HepG2 (cell line): ENCODE data around the gene SLAIN2. TPM values are rescaled to one million over a fixed set of nuclear protein-coding genes. Genes with fewer than 3 reads are reported as not detected.

Source experiments
- ATAC-seq: fragments of 200-7000 bp; cut with Tn5 transposase; 3 replicates; pipeline ENCODE4 v1.9.1; 2020; ENCODE audit warnings: mild to moderate bottlenecking, moderate library complexity
- BruUV-seq: library from RNA; stranded (reverse); fragments of 400-500 nt; replicated peaks from 2 replicates; lab custom pipeline; 2021; lab: Mats Ljungman, UMichigan
- CTCF ChIA-PET: fragments of 300-600 bp; formaldehyde crosslinking; extraction: SDS; loops from one replicate; lab custom pipeline; 2021; ENCODE audit warnings: low total read pairs, inconsistent platforms, low intra/inter-chr PET ratio; lab: Yijun Ruan, JAX
- POLR2A ChIA-PET: fragments of 350-600 bp; sonication (Branson Sonifier 250); formaldehyde crosslinking; loops from one replicate; lab custom pipeline; 2020; ENCODE audit warnings: antibody characterized with exemption, inconsistent platforms; lab: Yijun Ruan, JAX
- DNase-seq: peaks from one replicate; pipeline ENCODE4 v3.0.0-alpha.2; 2015; ENCODE audit warnings: low spot score
- FAIRE-seq: peaks from 3 replicates; lab custom pipeline; 2011; peaks lifted over from hg19 to GRCh38; lab: Jason Lieb, UNC
- H2AFZ ChIP-seq: one replicate; pipeline ENCODE4 v1.6.1; 2011; ENCODE audit warnings: low read length, inconsistent platforms
- H3K27ac ChIP-seq: fragments of 300-600 bp; 3 replicates; pipeline ENCODE4 v1.8.0; 2011; ENCODE audit warnings: mixed run types, mild to moderate bottlenecking, mixed read lengths, low read length, inconsistent platforms; ENCODE audit not compliant: insufficient read depth; ENCODE audit errors: extremely low read length
- H3K27me3 ChIP-seq, 2 experiments: fragments of 200-600 bp in 1 of 2; 2 replicates in 1 of 2; 3 replicates in 1 of 2; pipeline versions ENCODE4 v1.6.0 to v1.8.0; 2011; ENCODE audit warnings: low read length in 2 of 2, mild to moderate bottlenecking in 2 of 2, moderate library complexity in 2 of 2, inconsistent platforms in 1 of 2; ENCODE audit not compliant: insufficient read depth in 2 of 2, control insufficient read depth in 1 of 2
- H3K36me3 ChIP-seq, 2 experiments: fragments of 200-600 bp in 1 of 2; replicated peaks in 1 of 2; 2 replicates in 1 of 2; 3 replicates in 1 of 2; pipeline versions ENCODE4 v1.5.1 to v1.8.0; 2011; ENCODE audit warnings: low read length in 2 of 2, inconsistent platforms in 1 of 2; ENCODE audit not compliant: insufficient read depth in 2 of 2, control insufficient read depth in 1 of 2
- H3K4me1 ChIP-seq: 2 replicates; pipeline ENCODE4 v1.5.1; 2012; ENCODE audit warnings: low read length, inconsistent platforms; ENCODE audit not compliant: insufficient read depth
- H3K4me2 ChIP-seq: 2 replicates; pipeline ENCODE4 v1.6.0; 2011; ENCODE audit warnings: low read depth, low read length, inconsistent platforms
- H3K4me3 ChIP-seq, 3 experiments: fragments of 200-600 bp in 1 of 3; sonication (generic), shearing (Covaris generic) in 1 of 3; replicated peaks in 1 of 3; 2 replicates each; pipeline ENCODE4 v1.5.1; 2011 to 2016; ENCODE audit warnings: low read length in 3 of 3, inconsistent platforms in 2 of 3, low read depth in 2 of 3, mild to moderate bottlenecking in 2 of 3, control low read depth in 1 of 3, mixed read lengths in 1 of 3; ENCODE audit not compliant: insufficient read depth in 1 of 3
- H3K79me2 ChIP-seq: one replicate; pipeline ENCODE4 v1.6.1; 2011; ENCODE audit warnings: low read length, inconsistent platforms; ENCODE audit not compliant: insufficient read depth
- H3K9ac ChIP-seq: 2 replicates; pipeline ENCODE4 v1.6.0; 2011; ENCODE audit warnings: mild to moderate bottlenecking, low read depth, low read length, inconsistent platforms; ENCODE audit not compliant: insufficient read depth
- H3K9me3 ChIP-seq: 2 replicates; pipeline ENCODE4 v1.5.1; 2012; ENCODE audit warnings: mild to moderate bottlenecking, low read length
- H4K20me1 ChIP-seq: 2 replicates; pipeline ENCODE4 v1.6.0; 2011; ENCODE audit warnings: inconsistent platforms, mild to moderate bottlenecking, low read length, moderate library complexity; ENCODE audit not compliant: insufficient read depth
- CREBL2 ChIP-seq: sonication (generic); formaldehyde crosslinking; IDR thresholded peaks from 2 replicates; pipeline ENCODE4 v1.8.1; 2023; ENCODE audit warnings: missing genetic modification reagents, mild to moderate bottlenecking, borderline replicate concordance
- EED ChIP-seq: sonication (generic); formaldehyde crosslinking; IDR thresholded peaks from 2 replicates; pipeline ENCODE4 v1.5.0; 2020; ENCODE audit warnings: mild to moderate bottlenecking, missing genetic modification reagents
- EZH2 ChIP-seq: conservative IDR thresholded peaks from 2 replicates; pipeline ENCODE4 v1.6.1; 2012; ENCODE audit warnings: mild to moderate bottlenecking, low read depth, low read length, moderate library complexity
- HDAC6 ChIP-seq: fragments of 200-600 bp; sonication (generic); IDR thresholded peaks from 2 replicates; pipeline ENCODE4 v1.7.0; 2017; ENCODE audit warnings: mild to moderate bottlenecking, antibody characterized with exemption, low read length, low read depth
- MEF2D ChIP-seq: sonication (generic); formaldehyde crosslinking; IDR thresholded peaks from 2 replicates; pipeline ENCODE4 v1.5.1; 2020; ENCODE audit warnings: mild to moderate bottlenecking, missing genetic modification reagents
- MEIS2 ChIP-seq: sonication (generic); formaldehyde crosslinking; IDR thresholded peaks from 2 replicates; pipeline ENCODE4 v1.9.0; 2021; ENCODE audit warnings: mild to moderate bottlenecking, missing genetic modification reagents
- MXI1 ChIP-seq: IDR thresholded peaks from 3 replicates; pipeline ENCODE4 v1.6.1; 2012; ENCODE audit warnings: low read depth, low read length, inconsistent platforms, borderline replicate concordance
- POLR2G ChIP-seq: fragments of 200-400 bp; formaldehyde crosslinking; IDR thresholded peaks from 2 replicates; pipeline ENCODE4 v1.6.1; 2018; ENCODE audit warnings: mild to moderate bottlenecking, low read depth, low read length, moderate library complexity
- SP4 ChIP-seq: sonication (generic); formaldehyde crosslinking; IDR thresholded peaks from 2 replicates; pipeline ENCODE4 v1.8.1; 2023; ENCODE audit warnings: mild to moderate bottlenecking, missing genetic modification reagents
- SRSF1 ChIP-seq: fragments of 200-400 bp; formaldehyde crosslinking; optimal IDR thresholded peaks from 2 replicates; pipeline ENCODE3; 2017; ENCODE audit warnings: mild to moderate bottlenecking, low read depth, low read length, moderate library complexity
- TRIM22 ChIP-seq: fragments of 450-650 bp; IDR thresholded peaks from 2 replicates; pipeline ENCODE4 v1.6.1; 2017
- ZKSCAN8 ChIP-seq: IDR thresholded peaks from 2 replicates; pipeline ENCODE4 v1.6.1; 2016; ENCODE audit warnings: borderline replicate concordance, missing genetic modification reagents, missing compliant biosample characterization
- ZNF343 ChIP-seq: sonication (generic); formaldehyde crosslinking; IDR thresholded peaks from 2 replicates; pipeline ENCODE4 v1.4.0; 2020; ENCODE audit warnings: mild to moderate bottlenecking, missing genetic modification reagents
- ZNF530 ChIP-seq: sonication (generic); formaldehyde crosslinking; IDR thresholded peaks from 2 replicates; pipeline ENCODE4 v1.5.0; 2020; ENCODE audit warnings: low read depth, mild to moderate bottlenecking, missing genetic modification reagents
- ZNF569 ChIP-seq: sonication (generic); formaldehyde crosslinking; IDR thresholded peaks from 2 replicates; pipeline ENCODE4 v1.5.0; 2020; ENCODE audit warnings: mild to moderate bottlenecking, missing genetic modification reagents, moderate library complexity, borderline replicate concordance
- WGBS: methylation state at CpG from one replicate; pipeline ENCODE4 v1.1.6; 2017; ENCODE audit warnings: low lambda C conversion rate; 5-methylcytosine and 5-hydroxymethylcytosine counted together
- in situ Hi-C: cut with HindIII; loops from 2 replicates; pipeline ENCODE4 v1.10.0; 2017; ENCODE audit warnings: low pct_unique_long_range_greater_than_20kb; ENCODE audit not compliant: extremely low pct_ligation_motif_present
- intact Hi-C: fragments of 100-400 bp; cut with micrococcal nuclease; formaldehyde crosslinking; loops from one replicate; pipeline ENCODE4 v1.10.0; 2022; ENCODE audit not compliant: unreplicated experiment
- polyA plus RNA-seq, 8 experiments: library from polyadenylated mRNA; depleted of rRNA in 3 of 8; stranded (reverse) in 7 of 8; unstranded in 1 of 8; fragments of >200 nt; fragmentation: Illumina TruSeq in 4 of 8; extraction: Trizol in 4 of 8; gene quantifications; 2 replicates each; pipeline versions ENCODE4 v1.2.1 to v1.2.3, GENCODE V29; 2011 to 2016; ENCODE audit warnings: low read depth in 4 of 8, missing spikeins in 1 of 8, mixed read lengths in 1 of 8; ENCODE audit not compliant: insufficient read depth in 1 of 8
- total RNA-seq, 5 experiments: library from RNA; depleted of rRNA; stranded (reverse); fragments of >200 nt; fragmentation: Illumina TruSeq; extraction: Trizol; gene quantifications; 2 replicates each; pipeline ENCODE4 v1.2.3, GENCODE V29; 2016; ENCODE audit warnings: low read depth in 1 of 5
- TF ChIP-seq, protein P1 (sequence below): IDR thresholded peaks from 2 replicates; pipeline ENCODE4 v1.6.1; 2016
- TF ChIP-seq, protein P2 (sequence below): sonication (generic); formaldehyde crosslinking; IDR thresholded peaks from 2 replicates; pipeline ENCODE4 v1.4.0; 2020; ENCODE audit warnings: mild to moderate bottlenecking, missing genetic modification reagents
- TF ChIP-seq, protein P3 (sequence below): sonication (generic); formaldehyde crosslinking; IDR thresholded peaks from 2 replicates; pipeline ENCODE4 v1.4.0; 2020; ENCODE audit warnings: mild to moderate bottlenecking, missing genetic modification reagents

Gene SLAIN2
- total and polyA plus RNA-seq, 2 of the 13 experiments (the other 11 are each of a cell fraction or from before 2014, with no cell fraction given): 20.7 to 22.5 TPM

DNA sequence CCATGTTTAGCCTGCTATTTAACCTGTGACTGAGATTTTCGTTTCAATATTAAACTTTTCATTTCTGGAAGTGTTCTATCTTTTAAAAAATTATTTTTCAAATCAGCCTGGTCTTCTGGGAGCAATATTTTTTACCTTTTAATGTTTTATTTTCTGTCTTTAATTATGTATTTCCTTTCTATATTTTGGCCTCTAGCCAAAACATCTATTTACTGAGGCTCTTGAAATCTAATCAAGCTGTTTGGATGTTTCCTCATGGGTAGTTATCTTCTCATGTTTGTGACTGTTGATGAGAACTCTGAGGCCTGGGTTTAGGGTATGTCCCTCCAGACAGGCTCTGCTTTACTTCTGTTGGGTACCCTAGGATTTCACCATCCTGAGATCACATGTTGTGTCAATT lies 131.5 kb downstream of the SLAIN2 start (continued):
- TF ChIP-seq, protein P1, sequence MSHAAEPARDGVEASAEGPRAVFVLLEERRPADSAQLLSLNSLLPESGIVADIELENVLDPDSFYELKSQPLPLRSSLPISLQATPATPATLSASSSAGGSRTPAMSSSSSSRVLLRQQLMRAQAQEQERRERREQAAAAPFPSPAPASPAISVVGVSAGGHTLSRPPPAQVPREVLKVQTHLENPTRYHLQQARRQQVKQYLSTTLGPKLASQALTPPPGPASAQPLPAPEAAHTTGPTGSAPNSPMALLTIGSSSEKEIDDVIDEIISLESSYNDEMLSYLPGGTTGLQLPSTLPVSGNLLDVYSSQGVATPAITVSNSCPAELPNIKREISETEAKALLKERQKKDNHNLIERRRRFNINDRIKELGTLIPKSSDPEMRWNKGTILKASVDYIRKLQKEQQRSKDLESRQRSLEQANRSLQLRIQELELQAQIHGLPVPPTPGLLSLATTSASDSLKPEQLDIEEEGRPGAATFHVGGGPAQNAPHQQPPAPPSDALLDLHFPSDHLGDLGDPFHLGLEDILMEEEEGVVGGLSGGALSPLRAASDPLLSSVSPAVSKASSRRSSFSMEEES: no peak
- no peak for TF ChIP-seq ZNF569
- TF ChIP-seq EZH2: no peak
- TF ChIP-seq SP4 (CRISPR knock-in tag): no peak
- TF ChIP-seq ZKSCAN8 (CRISPR knock-in tag): no peak
- no peak for TF ChIP-seq EED (CRISPR knock-in tag)

DNA sequence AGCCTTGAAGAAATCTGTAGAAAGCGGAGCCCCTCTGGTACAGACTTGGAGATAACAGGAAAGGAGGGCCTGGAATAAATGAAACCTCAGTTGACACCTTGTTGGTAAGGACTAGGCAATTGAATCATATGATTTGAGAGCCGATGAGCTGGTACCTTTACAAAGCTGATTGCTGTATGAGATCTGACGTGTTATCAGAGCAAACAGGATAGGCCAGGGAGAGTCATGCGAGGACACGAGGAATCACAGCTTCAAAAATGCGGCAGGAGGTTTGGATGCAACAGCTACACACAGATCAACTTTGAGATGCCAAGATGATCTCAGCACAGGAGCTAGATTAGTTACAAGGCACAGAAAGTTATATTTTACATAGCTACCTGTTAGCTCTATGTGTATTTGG lies 134.4 kb downstream of the SLAIN2 start:
- Histone ChIP-seq H3K4me2 (no peak overlapping the region), H2AFZ (no peak overlapping the region), H3K36me3 (no peaks in the 10 kb centered on the region), H3K9me3 (no peaks in the 10 kb centered on the region), H3K4me1 (no peaks in the 10 kb centered on the region), H3K79me2 (no peaks in the 10 kb centered on the region), H3K27ac (no peak overlapping the region), H4K20me1 (no peaks in the 10 kb centered on the region), H3K4me3 (no peak overlapping the region), H3K27me3 (no peaks in the 10 kb centered on the region), H3K9ac (no peak overlapping the region)
- ChIA-PET POLR2A (no interaction called here), CTCF (no interaction called here)
- no peak for DNase-seq
- intact Hi-C loops (no loop called here), in situ Hi-C loops (no loop called here)
- ATAC-seq: no peak
- FAIRE-seq: no peak
- 28% methylated on average over 6 of the region's 6 CpGs for WGBS
- BruUV-seq: no TSS peak
- TF ChIP-seq POLR2G (no peak), ZNF343 (CRISPR knock-in tag) (no peak), MEF2D (CRISPR knock-in tag) (no peak), CREBL2 (no peak), TRIM22 (no peak), MEIS2 (CRISPR knock-in tag) (no peak), HDAC6 (no peak), MXI1 (no peak), SRSF1 (no peak), ZNF530 (CRISPR knock-in tag) (no peak)
- TF ChIP-seq, protein P2, sequence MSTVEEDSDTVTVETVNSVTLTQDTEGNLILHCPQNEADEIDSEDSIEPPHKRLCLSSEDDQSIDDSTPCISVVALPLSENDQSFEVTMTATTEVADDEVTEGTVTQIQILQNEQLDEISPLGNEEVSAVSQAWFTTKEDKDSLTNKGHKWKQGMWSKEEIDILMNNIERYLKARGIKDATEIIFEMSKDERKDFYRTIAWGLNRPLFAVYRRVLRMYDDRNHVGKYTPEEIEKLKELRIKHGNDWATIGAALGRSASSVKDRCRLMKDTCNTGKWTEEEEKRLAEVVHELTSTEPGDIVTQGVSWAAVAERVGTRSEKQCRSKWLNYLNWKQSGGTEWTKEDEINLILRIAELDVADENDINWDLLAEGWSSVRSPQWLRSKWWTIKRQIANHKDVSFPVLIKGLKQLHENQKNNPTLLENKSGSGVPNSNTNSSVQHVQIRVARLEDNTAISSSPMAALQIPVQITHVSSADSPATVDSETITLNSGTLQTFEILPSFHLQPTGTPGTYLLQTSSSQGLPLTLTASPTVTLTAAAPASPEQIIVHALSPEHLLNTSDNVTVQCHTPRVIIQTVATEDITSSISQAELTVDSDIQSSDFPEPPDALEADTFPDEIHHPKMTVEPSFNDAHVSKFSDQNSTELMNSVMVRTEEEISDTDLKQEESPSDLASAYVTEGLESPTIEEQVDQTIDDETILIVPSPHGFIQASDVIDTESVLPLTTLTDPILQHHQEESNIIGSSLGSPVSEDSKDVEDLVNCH (CRISPR knock-in tag): no peak
- TF ChIP-seq, protein P3, sequence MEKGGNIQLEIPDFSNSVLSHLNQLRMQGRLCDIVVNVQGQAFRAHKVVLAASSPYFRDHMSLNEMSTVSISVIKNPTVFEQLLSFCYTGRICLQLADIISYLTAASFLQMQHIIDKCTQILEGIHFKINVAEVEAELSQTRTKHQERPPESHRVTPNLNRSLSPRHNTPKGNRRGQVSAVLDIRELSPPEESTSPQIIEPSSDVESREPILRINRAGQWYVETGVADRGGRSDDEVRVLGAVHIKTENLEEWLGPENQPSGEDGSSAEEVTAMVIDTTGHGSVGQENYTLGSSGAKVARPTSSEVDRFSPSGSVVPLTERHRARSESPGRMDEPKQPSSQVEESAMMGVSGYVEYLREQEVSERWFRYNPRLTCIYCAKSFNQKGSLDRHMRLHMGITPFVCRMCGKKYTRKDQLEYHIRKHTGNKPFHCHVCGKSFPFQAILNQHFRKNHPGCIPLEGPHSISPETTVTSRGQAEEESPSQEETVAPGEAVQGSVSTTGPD (CRISPR knock-in tag): no peak
